ENCODE measurements around the gene UNK.

DNA sequence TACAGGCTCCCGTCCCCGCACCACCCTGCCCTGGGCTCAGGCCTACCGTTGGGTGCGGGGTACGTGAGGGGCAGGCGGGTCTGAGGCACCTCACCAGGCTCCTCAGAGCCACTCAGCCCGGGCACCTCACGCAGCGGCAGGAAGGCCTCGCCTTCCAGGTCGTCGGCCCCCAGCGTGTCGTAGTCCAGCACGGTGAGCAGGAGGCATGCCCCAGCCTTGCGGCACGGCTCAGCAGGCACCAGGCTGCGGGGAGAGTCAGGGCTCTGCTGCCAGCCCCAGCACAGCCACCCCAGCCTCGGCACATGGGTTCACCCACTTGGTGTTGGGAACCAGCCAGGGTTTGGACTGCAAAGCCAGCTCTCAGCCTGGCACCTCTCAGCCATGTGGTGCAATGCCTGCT lies 44.1 kb downstream of the UNK start:
- TF ChIP-seq, protein P1, sequence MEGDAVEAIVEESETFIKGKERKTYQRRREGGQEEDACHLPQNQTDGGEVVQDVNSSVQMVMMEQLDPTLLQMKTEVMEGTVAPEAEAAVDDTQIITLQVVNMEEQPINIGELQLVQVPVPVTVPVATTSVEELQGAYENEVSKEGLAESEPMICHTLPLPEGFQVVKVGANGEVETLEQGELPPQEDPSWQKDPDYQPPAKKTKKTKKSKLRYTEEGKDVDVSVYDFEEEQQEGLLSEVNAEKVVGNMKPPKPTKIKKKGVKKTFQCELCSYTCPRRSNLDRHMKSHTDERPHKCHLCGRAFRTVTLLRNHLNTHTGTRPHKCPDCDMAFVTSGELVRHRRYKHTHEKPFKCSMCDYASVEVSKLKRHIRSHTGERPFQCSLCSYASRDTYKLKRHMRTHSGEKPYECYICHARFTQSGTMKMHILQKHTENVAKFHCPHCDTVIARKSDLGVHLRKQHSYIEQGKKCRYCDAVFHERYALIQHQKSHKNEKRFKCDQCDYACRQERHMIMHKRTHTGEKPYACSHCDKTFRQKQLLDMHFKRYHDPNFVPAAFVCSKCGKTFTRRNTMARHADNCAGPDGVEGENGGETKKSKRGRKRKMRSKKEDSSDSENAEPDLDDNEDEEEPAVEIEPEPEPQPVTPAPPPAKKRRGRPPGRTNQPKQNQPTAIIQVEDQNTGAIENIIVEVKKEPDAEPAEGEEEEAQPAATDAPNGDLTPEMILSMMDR (IDR thresholded peaks at IDR 0.05; ENCODE audit: low read depth, low read length, missing input control) = no peak
- TF ChIP-seq YY1 (IDR thresholded peaks at IDR 0.05) = no peak
- no peak for TF ChIP-seq TAF1 (conservative IDR thresholded peaks at IDR 0.05)
- no peak for TF ChIP-seq SP1 (IDR thresholded peaks at IDR 0.05)
- TF ChIP-seq HNF4A (conservative IDR thresholded peaks at IDR 0.05) = no peak
- TF ChIP-seq, protein P2, sequence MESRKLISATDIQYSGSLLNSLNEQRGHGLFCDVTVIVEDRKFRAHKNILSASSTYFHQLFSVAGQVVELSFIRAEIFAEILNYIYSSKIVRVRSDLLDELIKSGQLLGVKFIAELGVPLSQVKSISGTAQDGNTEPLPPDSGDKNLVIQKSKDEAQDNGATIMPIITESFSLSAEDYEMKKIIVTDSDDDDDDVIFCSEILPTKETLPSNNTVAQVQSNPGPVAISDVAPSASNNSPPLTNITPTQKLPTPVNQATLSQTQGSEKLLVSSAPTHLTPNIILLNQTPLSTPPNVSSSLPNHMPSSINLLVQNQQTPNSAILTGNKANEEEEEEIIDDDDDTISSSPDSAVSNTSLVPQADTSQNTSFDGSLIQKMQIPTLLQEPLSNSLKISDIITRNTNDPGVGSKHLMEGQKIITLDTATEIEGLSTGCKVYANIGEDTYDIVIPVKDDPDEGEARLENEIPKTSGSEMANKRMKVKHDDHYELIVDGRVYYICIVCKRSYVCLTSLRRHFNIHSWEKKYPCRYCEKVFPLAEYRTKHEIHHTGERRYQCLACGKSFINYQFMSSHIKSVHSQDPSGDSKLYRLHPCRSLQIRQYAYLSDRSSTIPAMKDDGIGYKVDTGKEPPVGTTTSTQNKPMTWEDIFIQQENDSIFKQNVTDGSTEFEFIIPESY (IDR thresholded peaks at IDR 0.05) = no peak
- TF ChIP-seq FOXA2 (IDR thresholded peaks at IDR 0.05) = no peak
- TF ChIP-seq, protein P3, sequence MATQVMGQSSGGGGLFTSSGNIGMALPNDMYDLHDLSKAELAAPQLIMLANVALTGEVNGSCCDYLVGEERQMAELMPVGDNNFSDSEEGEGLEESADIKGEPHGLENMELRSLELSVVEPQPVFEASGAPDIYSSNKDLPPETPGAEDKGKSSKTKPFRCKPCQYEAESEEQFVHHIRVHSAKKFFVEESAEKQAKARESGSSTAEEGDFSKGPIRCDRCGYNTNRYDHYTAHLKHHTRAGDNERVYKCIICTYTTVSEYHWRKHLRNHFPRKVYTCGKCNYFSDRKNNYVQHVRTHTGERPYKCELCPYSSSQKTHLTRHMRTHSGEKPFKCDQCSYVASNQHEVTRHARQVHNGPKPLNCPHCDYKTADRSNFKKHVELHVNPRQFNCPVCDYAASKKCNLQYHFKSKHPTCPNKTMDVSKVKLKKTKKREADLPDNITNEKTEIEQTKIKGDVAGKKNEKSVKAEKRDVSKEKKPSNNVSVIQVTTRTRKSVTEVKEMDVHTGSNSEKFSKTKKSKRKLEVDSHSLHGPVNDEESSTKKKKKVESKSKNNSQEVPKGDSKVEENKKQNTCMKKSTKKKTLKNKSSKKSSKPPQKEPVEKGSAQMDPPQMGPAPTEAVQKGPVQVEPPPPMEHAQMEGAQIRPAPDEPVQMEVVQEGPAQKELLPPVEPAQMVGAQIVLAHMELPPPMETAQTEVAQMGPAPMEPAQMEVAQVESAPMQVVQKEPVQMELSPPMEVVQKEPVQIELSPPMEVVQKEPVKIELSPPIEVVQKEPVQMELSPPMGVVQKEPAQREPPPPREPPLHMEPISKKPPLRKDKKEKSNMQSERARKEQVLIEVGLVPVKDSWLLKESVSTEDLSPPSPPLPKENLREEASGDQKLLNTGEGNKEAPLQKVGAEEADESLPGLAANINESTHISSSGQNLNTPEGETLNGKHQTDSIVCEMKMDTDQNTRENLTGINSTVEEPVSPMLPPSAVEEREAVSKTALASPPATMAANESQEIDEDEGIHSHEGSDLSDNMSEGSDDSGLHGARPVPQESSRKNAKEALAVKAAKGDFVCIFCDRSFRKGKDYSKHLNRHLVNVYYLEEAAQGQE (IDR thresholded peaks at IDR 0.05) = no peak
- TF ChIP-seq JUND (IDR thresholded peaks at IDR 0.05) = no peak
- no peak for TF ChIP-seq RAD21 (IDR thresholded peaks at IDR 0.05)
- TF ChIP-seq FOXA1 (IDR thresholded peaks at IDR 0.05) = no peak
- TF ChIP-seq, protein P4, sequence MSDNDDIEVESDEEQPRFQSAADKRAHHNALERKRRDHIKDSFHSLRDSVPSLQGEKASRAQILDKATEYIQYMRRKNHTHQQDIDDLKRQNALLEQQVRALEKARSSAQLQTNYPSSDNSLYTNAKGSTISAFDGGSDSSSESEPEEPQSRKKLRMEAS (IDR thresholded peaks at IDR 0.05) = no peak
- TF ChIP-seq EGR1 (IDR thresholded peaks at IDR 0.05; ENCODE audit: low read depth in 2 of 2) = no peak
